Natural killer cell treated with Interleukin-12 subunit alpha and Interleukin-12 subunit beta and Interleukin-15 and Interleukin-18, amount 100 ng/mL, for 72 hours (primary cell): ENCODE measurements around the gene DOC2B. TPM values are rescaled to one million over a fixed set of nuclear protein-coding genes. Genes with fewer than 3 reads are reported as not detected.
"Not testable (repeated sequence)": the region's sequence is repeated elsewhere in the genome, so short reads cannot be mapped to it uniquely, and the experiment has no call there.

Source experiments
- ATAC-seq, 2 donors: fragments of 150-1000 bp; cut with Tn5 transposase in 1 of 2; sonication (Bioruptor Pico), chemical (Tn5 transposase) in 1 of 2; 2 replicates each; pipeline ENCODE4 v1.10.0; 2021
- DNase-seq: peaks from one replicate; pipeline ENCODE4 v3.0.0; 2022; ENCODE audit warnings: low spot score
- H3K27ac Mint-ChIP-seq, 2 donors: 1 replicate in 1 of 2; 2 replicates in 1 of 2; pipeline ENCODE4 v1.8.0; 2022; ENCODE audit warnings: mixed read lengths in 2 of 2, mild to moderate bottlenecking in 1 of 2, moderate library complexity in 1 of 2
- H3K27me3 Mint-ChIP-seq, 2 donors: 1 replicate in 1 of 2; 2 replicates in 1 of 2; pipeline ENCODE4 v1.8.0; 2022; ENCODE audit warnings: mixed read lengths in 2 of 2
- H3K36me3 Mint-ChIP-seq: one replicate; pipeline ENCODE4 v1.8.0; 2022; ENCODE audit warnings: mixed read lengths
- H3K4me1 Mint-ChIP-seq, 2 donors: 1 replicate in 1 of 2; 2 replicates in 1 of 2; pipeline ENCODE4 v1.8.0; 2022; ENCODE audit warnings: low read depth in 2 of 2, mixed read lengths in 2 of 2, mild to moderate bottlenecking in 1 of 2
- H3K4me3 Mint-ChIP-seq: one replicate; pipeline ENCODE4 v1.8.0; 2022; ENCODE audit warnings: mixed read lengths
- H3K9me3 Mint-ChIP-seq: 2 replicates; pipeline ENCODE4 v1.8.0; 2022; ENCODE audit warnings: mixed read lengths
- total RNA-seq, 2 donors: library from RNA; stranded (reverse); gene quantifications; one replicate each; pipeline ENCODE4 v1.2.3, GENCODE V29; 2022

DOC2B gene
- total RNA-seq, 2 donors from 2014 or later, result 3.7 to 17.9 TPM

DNA sequence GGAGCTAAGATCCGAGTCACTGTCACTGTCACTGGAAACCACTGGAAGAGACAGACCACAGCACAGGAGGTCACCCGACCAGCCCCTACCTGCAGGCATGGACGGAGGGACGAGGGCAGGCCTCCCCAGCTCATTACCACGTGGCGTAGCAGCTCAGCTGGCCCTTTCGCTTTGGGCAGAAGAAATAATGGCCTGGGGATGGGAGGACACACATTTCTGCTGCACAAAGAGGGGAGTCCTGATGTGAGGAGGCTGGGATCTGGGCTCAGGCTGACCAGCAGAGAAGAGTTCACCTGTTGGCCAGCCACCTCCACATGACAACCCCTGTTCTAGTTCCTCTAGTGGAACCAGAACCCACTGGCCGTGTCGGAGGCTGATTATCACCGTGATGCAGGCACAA lies 38.2 kb upstream of the DOC2B start:
- DNase-seq (no peak), ATAC-seq (no peak)
- Mint-ChIP-seq H3K27ac (no peak overlapping the region), H3K36me3 (no peaks in the 10 kb centered on the region), H3K27me3 (no peaks in the 10 kb centered on the region), H3K4me1 (no peaks in the 10 kb centered on the region), H3K4me3 (no peak overlapping the region), H3K9me3 (no peaks in the 10 kb centered on the region)

DNA sequence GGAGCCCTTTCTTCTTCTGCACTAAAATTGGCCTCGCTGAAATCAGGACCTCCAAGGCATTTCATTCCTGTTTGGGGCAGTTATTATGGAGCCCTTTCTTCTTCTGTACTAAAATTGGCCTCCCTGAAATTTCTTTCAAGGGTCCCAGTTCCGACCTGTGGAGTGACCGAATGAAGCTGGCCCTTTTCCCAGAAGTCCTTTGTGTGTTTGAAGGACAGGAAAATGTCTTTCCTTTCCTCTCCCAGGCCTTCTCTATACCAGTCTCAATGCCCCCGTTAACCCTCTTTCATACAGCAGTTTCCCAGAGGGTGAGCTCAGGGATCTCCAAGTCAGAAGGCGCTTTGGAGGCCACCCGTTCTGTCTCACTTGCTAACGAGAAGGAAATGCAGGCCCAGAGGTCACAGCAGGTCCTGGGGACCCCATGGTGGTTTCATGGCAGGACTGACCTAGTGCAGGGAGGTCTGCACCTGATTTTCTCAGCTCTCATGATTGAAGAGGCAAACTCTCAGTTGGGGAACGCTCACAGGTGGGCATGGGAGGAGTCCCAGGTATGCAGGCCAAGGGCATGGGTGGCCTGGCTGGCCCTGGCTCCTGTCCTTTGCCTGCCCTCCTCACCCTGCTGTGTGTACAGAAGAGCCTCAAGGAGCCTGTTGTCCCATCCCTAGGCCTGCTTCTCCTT lies 37.1 kb upstream of the DOC2B start:
- DNase-seq (no peak), ATAC-seq (no peak)
- no peaks in the 10 kb centered on the region for H3K9me3 Mint-ChIP-seq
- H3K36me3 Mint-ChIP-seq, result no peaks in the 10 kb centered on the region
- H3K4me3 Mint-ChIP-seq, result no peak overlapping the region
- no peak overlapping the region for H3K27ac Mint-ChIP-seq
- no peaks in the 10 kb centered on the region for H3K27me3 Mint-ChIP-seq
- H3K4me1 Mint-ChIP-seq, result no peaks in the 10 kb centered on the region

DNA sequence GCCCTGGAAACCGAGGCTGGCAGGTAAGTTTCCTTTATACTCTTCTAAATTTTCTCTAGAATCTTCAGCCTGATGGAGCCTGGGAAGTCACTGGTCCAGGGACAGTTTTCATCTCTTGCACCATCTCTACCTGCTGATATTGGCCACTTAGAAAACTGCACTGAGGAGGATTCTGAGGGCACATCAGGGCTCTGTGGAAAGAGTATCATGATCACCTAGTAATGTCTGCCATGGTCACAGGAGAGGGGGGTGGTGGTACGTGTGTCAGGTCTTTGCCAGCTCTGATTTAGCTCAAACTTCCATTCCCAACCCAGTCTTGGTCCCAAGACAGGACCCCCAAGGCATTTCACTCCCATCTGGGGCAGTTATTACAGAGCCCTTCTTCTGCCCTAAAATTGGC lies 35.2 kb upstream of the DOC2B start:
- DNase-seq (no peak), ATAC-seq (no peak)
- Mint-ChIP-seq H3K27me3 (no peaks in the 10 kb centered on the region), H3K4me3 (no peak overlapping the region), H3K36me3 (no peaks in the 10 kb centered on the region), H3K4me1 (no peaks in the 10 kb centered on the region), H3K9me3 (no peaks in the 10 kb centered on the region), H3K27ac (no peak overlapping the region)

DNA sequence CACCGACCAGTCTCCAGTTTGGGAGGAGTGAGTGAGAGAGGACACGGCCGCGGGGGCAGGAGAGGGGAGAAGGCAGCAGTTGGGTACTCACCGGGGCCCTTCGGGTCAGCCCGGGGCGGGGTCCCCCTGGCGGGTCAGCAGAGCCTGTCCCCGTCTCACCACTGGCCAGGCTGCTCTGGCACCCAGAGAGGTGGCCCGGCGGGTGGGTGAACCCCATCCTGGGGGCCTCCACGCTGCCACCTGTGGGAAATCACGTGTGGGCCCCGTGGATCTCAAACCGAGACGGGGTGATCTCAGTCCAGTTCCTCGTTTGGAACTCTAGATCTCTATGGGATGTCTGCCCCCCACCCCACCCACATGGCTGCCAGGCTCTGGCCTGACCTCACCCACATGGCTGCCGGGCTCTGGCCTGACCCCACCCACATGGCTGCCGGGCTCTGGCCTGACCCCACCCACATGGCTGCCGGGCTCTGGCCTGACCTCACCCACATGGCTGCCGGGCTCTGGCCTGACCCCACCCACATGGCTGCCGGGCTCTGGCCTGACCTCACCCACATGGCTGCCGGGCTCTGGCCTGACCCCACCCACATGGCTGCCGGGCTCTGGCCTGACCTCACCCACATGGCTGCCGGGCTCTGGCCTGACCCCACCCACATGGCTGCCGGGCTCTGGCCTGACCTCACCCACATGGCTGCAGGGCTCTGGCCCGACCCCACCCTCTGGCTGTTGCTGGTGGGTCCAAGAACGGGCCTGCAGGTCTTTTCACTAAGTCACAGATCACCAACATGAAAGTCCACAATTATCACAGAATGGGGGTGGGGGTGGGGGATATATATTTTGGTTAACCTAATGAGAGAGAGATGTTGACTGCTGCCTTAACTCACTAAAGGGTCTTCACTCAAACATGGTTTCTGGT lies 34.4 kb upstream of the DOC2B start:
- H3K36me3 Mint-ChIP-seq, result not testable (repeated sequence)

DNA sequence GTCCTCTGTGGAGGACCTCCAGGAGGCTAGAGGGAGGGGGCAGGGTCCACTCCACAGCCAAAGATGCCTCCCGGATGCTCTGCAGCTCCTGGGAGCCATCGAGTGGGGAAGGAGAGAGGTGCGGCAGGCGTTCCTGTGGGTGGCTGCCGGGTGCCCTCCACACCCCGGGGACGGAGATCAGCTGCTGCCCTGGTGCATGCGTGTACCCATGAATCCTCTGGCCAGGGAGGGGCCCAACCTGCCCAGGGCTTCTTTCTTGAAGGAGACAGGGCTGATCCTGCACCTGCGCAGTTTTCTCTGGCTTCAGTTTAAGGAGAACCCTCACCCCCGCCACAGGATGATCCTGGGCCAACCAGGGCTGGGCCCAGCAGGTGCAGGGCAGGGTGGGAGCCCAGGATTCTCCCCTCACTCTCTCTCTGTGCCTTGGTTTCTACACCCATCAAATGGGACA lies 33.5 kb upstream of the DOC2B start:
- no peaks in the 10 kb centered on the region for H3K27me3 Mint-ChIP-seq
- H3K36me3 Mint-ChIP-seq, result no peaks in the 10 kb centered on the region
- ATAC-seq, result no peak
- no peak overlapping the region for H3K27ac Mint-ChIP-seq
- DNase-seq, result no peak
- no peaks in the 10 kb centered on the region for H3K9me3 Mint-ChIP-seq
- no peak overlapping the region for H3K4me3 Mint-ChIP-seq
- no peaks in the 10 kb centered on the region for H3K4me1 Mint-ChIP-seq

More for the DNA sequence above, 34.4 kb upstream of the DOC2B start:
- not testable (repeated sequence) for H3K4me3 Mint-ChIP-seq, ATAC-seq, H3K4me1 Mint-ChIP-seq, H3K9me3 Mint-ChIP-seq, H3K27me3 Mint-ChIP-seq, DNase-seq, H3K27ac Mint-ChIP-seq

DNA sequence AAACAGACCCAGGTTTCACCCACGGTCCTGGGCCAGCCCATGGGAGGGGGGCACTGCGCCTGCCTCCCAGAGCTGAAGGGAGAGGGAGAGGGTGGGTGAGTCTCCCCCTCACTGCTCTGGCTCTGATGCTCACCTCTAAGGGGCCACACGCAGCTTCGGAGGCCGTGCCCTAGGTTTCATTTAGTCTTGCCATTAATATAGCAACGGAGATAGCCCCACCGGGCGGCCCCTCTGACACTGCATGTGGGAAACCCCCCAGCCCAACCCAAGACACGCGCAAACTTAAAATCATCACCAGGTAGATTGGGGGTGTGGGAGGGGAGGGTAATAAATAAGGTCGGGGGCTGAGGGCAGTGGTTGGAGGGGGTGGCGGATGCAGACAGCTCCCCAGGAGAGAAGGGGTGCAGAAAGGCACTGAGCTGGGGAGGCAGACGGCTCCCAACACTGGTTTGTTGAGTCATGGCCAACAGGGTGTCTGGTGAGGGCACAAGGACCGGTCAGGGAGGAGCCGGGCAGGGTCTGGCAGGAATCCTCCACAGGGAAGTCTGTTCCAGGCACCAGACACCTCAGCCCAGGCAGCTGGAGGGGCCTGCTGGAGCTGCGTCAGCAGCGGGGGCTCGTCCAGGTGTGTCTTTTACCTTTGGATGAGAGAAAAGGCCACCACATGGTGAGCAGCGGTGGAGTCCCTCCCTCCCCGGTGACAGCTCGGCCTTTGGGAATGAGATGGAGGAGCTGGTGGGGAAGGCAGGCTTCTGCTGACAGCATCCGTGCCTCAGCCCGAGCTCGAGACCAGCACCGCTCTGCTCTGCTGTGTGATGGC lies 32.0 kb upstream of the DOC2B start:
- Mint-ChIP-seq H3K9me3 (no peaks in the 10 kb centered on the region), H3K4me3 (no peak overlapping the region), H3K27ac (no peak overlapping the region), H3K4me1 (no peaks in the 10 kb centered on the region), H3K36me3 (no peaks in the 10 kb centered on the region), H3K27me3 (no peaks in the 10 kb centered on the region)
- no peak for ATAC-seq
- DNase-seq, result no peak

DNA sequence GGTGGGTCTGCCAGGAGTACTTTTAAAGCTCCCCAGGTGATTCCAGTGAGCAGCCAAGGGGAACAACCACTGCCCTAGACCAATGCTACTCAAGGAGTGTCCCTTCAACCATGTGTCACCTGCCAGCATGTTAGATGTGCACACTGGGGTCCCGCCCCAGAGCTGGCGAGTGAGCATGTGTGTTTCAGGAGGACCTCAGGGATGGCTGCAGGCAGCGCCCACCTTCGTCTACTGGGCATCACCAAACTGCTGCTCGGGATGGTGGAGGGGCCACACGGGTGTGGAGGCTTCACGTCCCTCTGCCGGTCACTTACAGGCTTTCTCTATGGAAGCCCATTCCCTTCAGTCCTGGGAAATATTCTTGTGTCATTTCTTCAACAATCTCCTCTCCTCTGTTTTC lies 29.0 kb upstream of the DOC2B start:
- H3K36me3 Mint-ChIP-seq, result peaks cover 4% of the 10 kb centered on the region
- no peaks in the 10 kb centered on the region for H3K27me3 Mint-ChIP-seq
- no peaks in the 10 kb centered on the region for H3K4me1 Mint-ChIP-seq
- no peak overlapping the region for H3K27ac Mint-ChIP-seq
- no peaks in the 10 kb centered on the region for H3K9me3 Mint-ChIP-seq
- no peak overlapping the region for H3K4me3 Mint-ChIP-seq
- ATAC-seq, result no peak
- no peak for DNase-seq

DNA sequence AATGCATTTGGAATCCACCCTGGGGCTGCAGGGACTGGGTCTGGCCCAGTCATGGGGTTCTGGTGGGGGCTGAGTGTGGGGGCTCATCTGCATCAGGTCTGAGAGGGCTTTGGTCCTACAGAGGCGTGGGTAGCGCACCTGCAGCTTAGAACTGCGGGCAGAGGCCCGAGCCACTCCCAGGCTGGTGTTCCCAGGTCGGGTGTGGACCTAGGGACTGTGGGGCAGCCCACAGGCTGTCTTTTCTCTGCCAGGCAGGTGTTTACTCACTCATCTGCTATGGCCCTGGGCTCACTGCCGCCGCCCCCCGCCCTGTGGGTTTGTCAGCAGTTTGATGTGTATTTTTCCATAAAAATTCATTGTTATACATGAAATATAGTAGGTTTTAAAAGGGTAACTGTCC lies 27.0 kb upstream of the DOC2B start:
- H3K27me3 Mint-ChIP-seq, result peaks cover 0 to 3% of the 10 kb centered on the region in 2 donors
- DNase-seq (no peak), ATAC-seq (no peak)
- H3K9me3 Mint-ChIP-seq, result no peaks in the 10 kb centered on the region
- H3K36me3 Mint-ChIP-seq, result peaks cover 4% of the 10 kb centered on the region
- no peaks in the 10 kb centered on the region for H3K4me1 Mint-ChIP-seq
- no peak overlapping the region for H3K4me3 Mint-ChIP-seq
- H3K27ac Mint-ChIP-seq, result no peak overlapping the region

DNA sequence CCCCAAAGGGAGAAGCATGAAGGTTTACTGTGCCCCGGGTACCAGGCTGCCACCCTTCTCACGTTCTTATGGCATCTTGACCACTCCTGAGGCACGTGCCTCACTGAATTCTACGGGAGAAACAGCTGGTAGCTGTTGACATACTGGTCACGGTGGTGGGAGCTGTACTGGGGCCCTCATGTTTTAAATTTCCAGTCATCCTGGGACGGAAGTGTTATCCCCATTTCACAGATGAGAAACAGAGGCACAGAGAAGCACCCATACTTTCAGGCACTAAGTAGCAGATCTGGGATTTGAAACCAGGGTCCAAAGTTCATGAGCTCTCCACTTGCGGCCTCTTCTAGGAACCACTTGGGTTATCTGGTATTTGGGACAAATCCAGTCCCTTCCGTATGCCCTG lies 26.3 kb upstream of the DOC2B start:
- peaks cover 0 to 5% of the 10 kb centered on the region in 2 donors for H3K27me3 Mint-ChIP-seq
- ATAC-seq, result peak in 1 of 2 donors; percentile 21
- H3K4me3 Mint-ChIP-seq, result no peak overlapping the region
- no peak overlapping the region for H3K27ac Mint-ChIP-seq
- H3K9me3 Mint-ChIP-seq, result no peaks in the 10 kb centered on the region
- H3K4me1 Mint-ChIP-seq, result no peaks in the 10 kb centered on the region
- peaks cover 4% of the 10 kb centered on the region for H3K36me3 Mint-ChIP-seq
- no peak for DNase-seq

DNA sequence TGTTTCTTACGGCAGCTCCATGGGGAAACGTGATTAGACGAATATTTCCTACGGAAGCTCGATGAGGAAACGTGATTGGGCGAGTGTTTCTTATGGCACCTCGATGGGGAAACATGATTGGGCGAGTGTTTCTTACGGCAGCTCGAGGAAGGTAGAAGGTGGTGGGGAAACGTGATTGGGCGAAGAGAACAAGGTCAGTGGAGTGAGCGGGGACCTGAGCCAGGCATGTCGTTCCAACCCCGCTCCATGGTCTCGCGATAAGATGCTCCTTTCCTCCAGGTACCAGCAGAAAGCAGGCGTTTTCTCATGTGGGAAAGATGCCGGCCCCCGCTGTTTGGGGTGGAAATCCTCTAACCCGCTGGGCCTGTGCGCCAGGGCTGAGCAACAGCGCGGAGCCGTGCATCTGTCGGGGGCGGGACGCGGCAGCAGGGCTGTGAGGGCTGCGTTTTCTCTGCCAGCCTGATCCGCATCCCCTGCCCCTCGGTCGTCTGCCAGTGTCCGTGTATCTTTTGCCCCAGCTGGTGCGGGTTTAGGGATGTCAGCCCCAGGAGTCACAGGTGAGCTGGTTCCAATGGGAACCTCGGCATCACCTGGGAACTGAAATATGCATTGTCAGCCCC lies 25.6 kb upstream of the DOC2B start:
- H3K9me3 Mint-ChIP-seq, result no peaks in the 10 kb centered on the region
- DNase-seq, result no peak
- H3K27me3 Mint-ChIP-seq, result peaks cover 0 to 5% of the 10 kb centered on the region in 2 donors
- H3K27ac Mint-ChIP-seq, result no peak overlapping the region
- no peak for ATAC-seq
- H3K4me1 Mint-ChIP-seq, result no peaks in the 10 kb centered on the region
- no peak overlapping the region for H3K4me3 Mint-ChIP-seq
- peaks cover 4% of the 10 kb centered on the region for H3K36me3 Mint-ChIP-seq

DNA sequence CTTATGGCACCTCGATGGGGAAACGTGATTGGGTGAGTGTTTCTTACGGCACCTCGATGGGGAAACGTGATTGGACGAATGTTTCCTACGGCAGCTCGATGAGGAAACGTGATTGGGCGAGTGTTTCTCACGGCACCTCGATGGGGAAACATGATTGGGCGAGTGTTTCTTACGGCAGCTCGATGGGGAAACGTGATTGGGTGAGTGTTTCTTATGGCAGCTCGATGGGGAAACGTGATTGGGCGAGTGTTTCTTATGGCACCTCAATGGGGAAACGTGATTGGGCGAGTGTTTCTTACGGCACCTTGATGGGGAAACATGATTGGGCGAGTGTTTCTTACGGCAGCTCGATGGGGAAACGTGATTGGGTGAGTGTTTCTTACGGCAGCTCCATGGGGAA lies 25.0 kb upstream of the DOC2B start:
- H3K27ac Mint-ChIP-seq, ATAC-seq, H3K4me1 Mint-ChIP-seq, H3K4me3 Mint-ChIP-seq, H3K27me3 Mint-ChIP-seq, H3K36me3 Mint-ChIP-seq, DNase-seq, H3K9me3 Mint-ChIP-seq: not testable (repeated sequence)

DNA sequence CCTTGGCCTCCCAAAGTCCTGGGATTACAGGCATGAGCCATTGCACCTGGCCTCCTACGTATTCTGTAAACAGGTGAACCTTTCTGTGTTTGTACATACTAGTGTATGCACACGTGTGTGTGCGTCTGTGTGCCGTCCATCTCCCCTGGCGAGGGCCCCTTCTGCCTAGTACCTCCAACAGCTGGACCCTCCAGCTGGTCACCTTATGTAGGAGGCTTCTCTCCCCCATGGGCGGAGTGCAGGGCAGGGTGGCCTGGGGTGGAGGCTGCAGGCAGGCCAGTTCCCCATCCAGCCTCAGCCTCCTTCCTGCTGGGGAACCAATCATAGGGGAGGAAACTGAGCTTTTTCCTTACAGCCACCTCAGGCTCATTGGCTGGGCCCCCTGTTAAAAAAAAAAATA lies 24.4 kb upstream of the DOC2B start:
- H3K9me3 Mint-ChIP-seq, result no peaks in the 10 kb centered on the region
- H3K4me1 Mint-ChIP-seq, result no peaks in the 10 kb centered on the region
- H3K27me3 Mint-ChIP-seq, result peaks cover 0 to 5% of the 10 kb centered on the region in 2 donors
- H3K4me3 Mint-ChIP-seq, result no peak overlapping the region
- DNase-seq (no peak), ATAC-seq (no peak)
- peak overlapping the region in 1 of 2 donors; percentile 29 for H3K27ac Mint-ChIP-seq
- H3K36me3 Mint-ChIP-seq, result peaks cover 4% of the 10 kb centered on the region

DNA sequence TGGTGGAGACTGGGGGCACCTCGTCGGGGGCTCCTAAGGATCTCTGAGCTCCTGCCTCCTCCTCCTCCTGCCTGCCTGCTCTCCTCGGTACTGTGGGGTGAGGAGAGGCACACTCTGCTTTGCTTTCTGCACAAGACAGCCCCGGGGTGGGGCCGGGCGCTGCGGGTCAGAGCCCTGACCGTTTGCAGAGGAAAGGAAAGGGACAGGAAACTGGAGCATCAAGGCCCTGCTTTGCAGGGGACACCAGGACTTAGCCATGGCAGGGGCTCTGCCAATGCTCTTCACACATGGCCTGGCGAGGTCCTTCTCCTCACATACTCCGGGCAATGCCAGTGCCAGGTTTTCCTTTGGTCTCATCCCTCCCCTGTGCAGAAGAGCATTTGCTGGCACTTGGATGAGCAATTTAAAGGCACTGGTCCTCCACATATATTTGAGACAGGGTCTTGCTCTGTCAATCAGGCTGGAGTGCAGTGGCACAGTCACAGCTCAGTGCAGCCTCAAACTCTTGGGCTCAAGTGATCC lies 23.8 kb upstream of the DOC2B start:
- Mint-ChIP-seq H3K9me3 (no peaks in the 10 kb centered on the region), H3K27ac (peak overlapping the region in 1 of 2 donors; percentile 29), H3K36me3 (peaks cover 4% of the 10 kb centered on the region), H3K4me1 (no peaks in the 10 kb centered on the region), H3K4me3 (no peak overlapping the region), H3K27me3 (peaks cover 0 to 5% of the 10 kb centered on the region in 2 donors)
- DNase-seq (no peak), ATAC-seq (no peak)
